Breast epithelium (tissue), 4 donors: ENCODE results near the gene PEG3. TPM values are rescaled to one million over a fixed set of nuclear protein-coding genes. Genes with fewer than 3 reads are reported as not detected.

Experiments used
- DNase-seq, 2 donors: peaks; one replicate each; pipeline ENCODE4 v3.0.0-alpha.2; 2019; ENCODE audit warnings: low spot score in 2 of 2
- H3K27ac ChIP-seq, 2 donors: fragments of 200-600 bp; sonication (generic) in 1 of 2; one replicate each; pipeline ENCODE4 v1.5.1; 2016 to 2019; ENCODE audit warnings: mild to moderate bottlenecking in 1 of 2
- H3K27me3 ChIP-seq, 2 donors: fragments of 200-600 bp; sonication (generic) in 1 of 2; one replicate each; pipeline versions ENCODE4 v1.5.1 to v1.6.0; 2017 to 2019; ENCODE audit warnings: control low read depth in 1 of 2, mild to moderate bottlenecking in 1 of 2
- H3K36me3 ChIP-seq: fragments of 200-600 bp; one replicate; pipeline ENCODE4 v1.5.1; 2019
- H3K4me1 ChIP-seq, 2 donors: fragments of 200-600 bp; sonication (generic); one replicate each; pipeline ENCODE4 v1.5.1; 2016 to 2019; ENCODE audit warnings: control low read depth in 1 of 2
- H3K4me3 ChIP-seq, 3 donors: fragments of 200-600 bp; sonication (generic); 1 replicate in 2 of 3; 2 replicates in 1 of 3; pipeline ENCODE4 v1.5.1; 2016 to 2019; ENCODE audit warnings: mild to moderate bottlenecking in 3 of 3, moderate library complexity in 2 of 3
- H3K9me3 ChIP-seq, 2 donors: fragments of 200-600 bp; sonication (generic) in 1 of 2; one replicate each; pipeline ENCODE4 v1.5.1; 2016 to 2019; ENCODE audit warnings: control low read depth in 1 of 2
- POLR2A ChIP-seq: fragments of 450-650 bp; IDR thresholded peaks from one replicate; pipeline ENCODE4 v1.6.1; 2016; ENCODE audit warnings: antibody characterized with exemption, mild to moderate bottlenecking, moderate library complexity
- POLR2AphosphoS5 ChIP-seq, 3 donors: sonication (generic); formaldehyde crosslinking; IDR thresholded peaks; one replicate each; pipeline ENCODE4 v1.6.1; 2017; ENCODE audit warnings: antibody characterized with exemption in 3 of 3
- intact Hi-C: fragments of 100-400 bp; cut with DNase I; formaldehyde crosslinking; loops from one replicate; pipeline ENCODE4 v1.15.1; 2023; ENCODE audit warnings: low total_unique reads
- total RNA-seq, 3 donors: library from RNA; depleted of rRNA; stranded (reverse); fragments of >200 nt; gene quantifications; one replicate each; pipeline ENCODE4 v1.1.0, GENCODE V29; 2016
- TF ChIP-seq, protein P1 (sequence below), 3 donors: fragments of 450-650 bp; IDR thresholded peaks; one replicate each; pipeline ENCODE4 v1.5.1; 2016 to 2017; ENCODE audit warnings: antibody characterized with exemption in 3 of 3, mild to moderate bottlenecking in 3 of 3, moderate library complexity in 3 of 3

Gene PEG3
- total RNA-seq, 3 donors from 2014 or later, result 9.1 to 24.0 (median 17.0) TPM

GRCh38 chr19:56836059-56836458 lies 4.5 kb downstream of the PEG3 start:
- Histone ChIP-seq H3K4me1 (no peaks in the 10 kb centered on the region), H3K27ac (no peak overlapping the region), H3K9me3 (peaks cover 0 to 26% of the 10 kb centered on the region in 2 donors), H3K27me3 (no peaks in the 10 kb centered on the region), H3K36me3 (no peaks in the 10 kb centered on the region), H3K4me3 (no peak overlapping the region)
- DNase-seq, result no peak
- TF ChIP-seq POLR2A (no peak), POLR2AphosphoS5 (IDR thresholded peaks at IDR 0.05) (no peak)
- TF ChIP-seq, protein P1, sequence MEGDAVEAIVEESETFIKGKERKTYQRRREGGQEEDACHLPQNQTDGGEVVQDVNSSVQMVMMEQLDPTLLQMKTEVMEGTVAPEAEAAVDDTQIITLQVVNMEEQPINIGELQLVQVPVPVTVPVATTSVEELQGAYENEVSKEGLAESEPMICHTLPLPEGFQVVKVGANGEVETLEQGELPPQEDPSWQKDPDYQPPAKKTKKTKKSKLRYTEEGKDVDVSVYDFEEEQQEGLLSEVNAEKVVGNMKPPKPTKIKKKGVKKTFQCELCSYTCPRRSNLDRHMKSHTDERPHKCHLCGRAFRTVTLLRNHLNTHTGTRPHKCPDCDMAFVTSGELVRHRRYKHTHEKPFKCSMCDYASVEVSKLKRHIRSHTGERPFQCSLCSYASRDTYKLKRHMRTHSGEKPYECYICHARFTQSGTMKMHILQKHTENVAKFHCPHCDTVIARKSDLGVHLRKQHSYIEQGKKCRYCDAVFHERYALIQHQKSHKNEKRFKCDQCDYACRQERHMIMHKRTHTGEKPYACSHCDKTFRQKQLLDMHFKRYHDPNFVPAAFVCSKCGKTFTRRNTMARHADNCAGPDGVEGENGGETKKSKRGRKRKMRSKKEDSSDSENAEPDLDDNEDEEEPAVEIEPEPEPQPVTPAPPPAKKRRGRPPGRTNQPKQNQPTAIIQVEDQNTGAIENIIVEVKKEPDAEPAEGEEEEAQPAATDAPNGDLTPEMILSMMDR (IDR thresholded peaks at IDR 0.05), result no peak
- intact Hi-C loops, result no loop called here

GRCh38 chr19:56835401-56835800 lies 5.1 kb downstream of the PEG3 start:
- no peak overlapping the region for H3K4me3 ChIP-seq
- no peaks in the 10 kb centered on the region for H3K27me3 ChIP-seq
- DNase-seq, result no peak
- H3K9me3 ChIP-seq, result peaks cover 0 to 21% of the 10 kb centered on the region in 2 donors
- no peaks in the 10 kb centered on the region for H3K4me1 ChIP-seq
- TF ChIP-seq POLR2A (no peak), POLR2AphosphoS5 (IDR thresholded peaks at IDR 0.05) (no peak)
- TF ChIP-seq, protein P1 (IDR thresholded peaks at IDR 0.05), result no peak
- no peaks in the 10 kb centered on the region for H3K36me3 ChIP-seq
- H3K27ac ChIP-seq, result no peak overlapping the region
- intact Hi-C loops, result no loop called here

DNA sequence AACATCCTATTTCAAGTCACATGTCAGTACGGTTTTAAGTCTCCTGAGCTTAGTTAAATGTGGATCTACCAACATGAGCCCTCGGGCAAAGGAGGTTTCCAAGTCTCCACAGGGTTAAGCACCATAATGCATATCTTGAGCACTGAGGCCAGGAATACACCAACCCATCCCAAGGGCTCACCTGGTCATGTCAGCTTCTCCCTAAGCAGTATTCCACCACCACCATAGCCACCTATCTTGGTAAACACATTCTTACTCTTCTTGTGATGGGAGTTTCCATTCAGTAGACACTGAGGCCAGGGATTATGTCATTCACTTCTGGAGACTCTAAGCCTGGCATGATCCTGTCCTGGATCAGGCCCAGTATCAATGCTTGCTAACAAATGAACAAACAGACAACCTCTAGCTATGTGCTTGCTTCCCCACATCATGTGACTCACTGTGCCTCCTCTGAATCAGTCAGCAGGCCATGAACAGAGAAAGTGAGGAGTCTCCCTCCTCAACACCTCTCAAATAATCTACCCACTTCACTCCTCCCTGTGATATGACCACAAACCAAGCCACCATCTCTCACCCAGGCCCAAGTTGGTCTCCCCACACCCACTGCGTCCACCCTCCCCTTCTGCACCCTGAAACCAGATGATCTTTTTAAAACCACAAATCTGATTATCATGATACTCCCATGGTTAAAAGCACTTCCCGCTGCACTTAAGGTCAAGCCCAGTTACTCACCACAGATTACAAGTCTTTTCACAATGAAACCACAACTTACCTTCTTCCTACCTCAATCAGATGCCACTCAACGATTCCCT lies 5.8 kb downstream of the PEG3 start:
- DNase-seq, result peak in 1 of 2 donors; percentile 30
- TF ChIP-seq, protein P1 (IDR thresholded peaks at IDR 0.05), result no peak
- no peak for TF ChIP-seq POLR2A
- no peak for TF ChIP-seq POLR2AphosphoS5 (IDR thresholded peaks at IDR 0.05)
- H3K27me3 ChIP-seq, result no peaks in the 10 kb centered on the region
- intact Hi-C loops, result no loop called here
- no peaks in the 10 kb centered on the region for H3K4me1 ChIP-seq
- no peak overlapping the region for H3K4me3 ChIP-seq
- no peak overlapping the region for H3K27ac ChIP-seq
- peaks cover 0 to 15% of the 10 kb centered on the region in 2 donors for H3K9me3 ChIP-seq
- no peaks in the 10 kb centered on the region for H3K36me3 ChIP-seq

DNA sequence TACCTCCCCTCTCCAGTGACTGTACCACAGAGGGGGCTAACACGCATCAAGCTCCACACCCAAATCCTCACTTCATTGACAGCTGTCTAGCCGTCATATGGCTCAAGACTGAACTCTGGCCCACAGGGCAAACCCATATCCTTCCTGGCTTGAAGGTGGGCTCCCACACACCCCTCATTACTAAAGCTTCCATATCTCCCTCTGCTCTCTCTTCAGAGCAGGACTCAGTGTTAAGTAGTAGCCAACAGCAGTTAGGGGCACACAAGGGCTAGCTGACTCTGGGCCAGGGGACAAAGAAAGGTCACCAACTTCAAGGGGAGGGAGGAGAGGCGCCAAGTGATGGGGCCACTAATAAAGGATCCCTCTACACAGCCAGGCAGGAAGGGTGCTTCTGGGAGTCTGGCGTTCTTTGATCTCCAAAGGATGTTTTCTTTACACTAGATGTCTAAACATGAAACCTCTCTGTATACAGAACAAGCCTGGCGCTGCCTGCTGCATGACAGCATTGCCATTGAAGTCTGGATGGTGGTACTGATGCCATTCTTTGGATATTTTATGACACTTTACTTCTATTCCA lies 8.1 kb downstream of the PEG3 start:
- no peak for DNase-seq
- no peaks in the 10 kb centered on the region for H3K9me3 ChIP-seq
- no peaks in the 10 kb centered on the region for H3K27me3 ChIP-seq
- H3K27ac ChIP-seq, result no peak overlapping the region
- H3K4me3 ChIP-seq, result no peak overlapping the region
- no peaks in the 10 kb centered on the region for H3K4me1 ChIP-seq
- TF ChIP-seq, protein P1 (IDR thresholded peaks at IDR 0.05), result no peak
- no peaks in the 10 kb centered on the region for H3K36me3 ChIP-seq
- intact Hi-C loops, result no loop called here

DNA sequence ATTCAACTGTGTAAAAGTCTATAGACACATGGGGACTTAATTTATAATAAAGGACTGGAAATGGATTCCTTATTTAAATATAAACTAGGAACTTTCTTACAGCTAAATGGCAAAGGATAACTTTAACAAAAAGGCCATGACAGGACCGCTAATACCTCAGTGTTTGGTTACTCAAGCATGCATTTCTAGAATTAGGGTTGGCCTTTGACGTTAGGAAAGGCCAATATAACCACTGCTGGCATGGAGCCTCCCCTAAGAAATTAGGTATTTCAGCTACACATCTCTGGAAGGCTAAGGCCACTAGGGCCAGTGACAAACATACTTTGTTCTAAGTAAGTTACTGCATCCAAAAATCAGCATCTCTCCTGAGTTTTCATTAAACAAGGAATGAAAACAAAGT lies 9.3 kb downstream of the PEG3 start:
- TF ChIP-seq POLR2AphosphoS5 (IDR thresholded peaks at IDR 0.05) (no peak), POLR2A (no peak)
- TF ChIP-seq, protein P1 (IDR thresholded peaks at IDR 0.05), result no peak
- H3K27ac ChIP-seq, result no peak overlapping the region
- intact Hi-C loops, result no loop called here
- no peaks in the 10 kb centered on the region for H3K27me3 ChIP-seq
- H3K9me3 ChIP-seq, result no peaks in the 10 kb centered on the region
- H3K36me3 ChIP-seq, result no peaks in the 10 kb centered on the region
- DNase-seq, result no peak
- H3K4me3 ChIP-seq, result no peak overlapping the region
- H3K4me1 ChIP-seq, result no peaks in the 10 kb centered on the region
